Mesenchymal stem cell (in vitro differentiated cells and primary cell): ENCODE results near the gene GNAO1.

Experiments used
- DNase-seq: peaks from one replicate; pipeline ENCODE4 v3.0.0-alpha.2; 2013
- H2AFZ ChIP-seq: one replicate; pipeline ENCODE4 v1.6.1; 2013; ENCODE audit warnings: low read depth, mild to moderate bottlenecking, control low read depth, inconsistent platforms, low read length, moderate library complexity
- H2AK5ac ChIP-seq: 2 replicates; pipeline ENCODE4 v1.6.1; 2013; ENCODE audit warnings: low read length, moderate library complexity, mild to moderate bottlenecking, inconsistent platforms; ENCODE audit not compliant: severe bottlenecking
- H2BK120ac ChIP-seq: one replicate; pipeline ENCODE4 v1.6.1; 2013; ENCODE audit warnings: low read depth, mild to moderate bottlenecking, inconsistent platforms, low read length, moderate library complexity
- H2BK12ac ChIP-seq, 2 experiments: one replicate each; pipeline ENCODE4 v1.6.1; 2013; ENCODE audit warnings: inconsistent platforms in 2 of 2, low read length in 2 of 2, mild to moderate bottlenecking in 2 of 2, moderate library complexity in 2 of 2, control low read depth in 1 of 2
- H2BK15ac ChIP-seq: one replicate; pipeline ENCODE4 v1.6.1; 2013; ENCODE audit warnings: mild to moderate bottlenecking, low read depth, inconsistent platforms; ENCODE audit not compliant: poor library complexity, severe bottlenecking
- H2BK5ac ChIP-seq: 2 replicates; pipeline ENCODE4 v1.6.1; 2013; ENCODE audit warnings: low read depth, mild to moderate bottlenecking, low read length, control low read depth, inconsistent platforms; ENCODE audit not compliant: poor library complexity, severe bottlenecking
- H3K14ac ChIP-seq, 2 experiments: one replicate each; pipeline ENCODE4 v1.6.1; 2013; ENCODE audit warnings: inconsistent platforms in 2 of 2, low read length in 2 of 2, control low read depth in 1 of 2, mild to moderate bottlenecking in 1 of 2, moderate library complexity in 1 of 2
- H3K18ac ChIP-seq, 2 experiments: one replicate each; pipeline ENCODE4 v1.6.1; 2013; ENCODE audit warnings: inconsistent platforms in 2 of 2, low read length in 2 of 2, control low read depth in 1 of 2, low read depth in 1 of 2, mild to moderate bottlenecking in 1 of 2
- H3K23ac ChIP-seq, 2 experiments: one replicate each; pipeline ENCODE4 v1.6.1; 2013; ENCODE audit warnings: inconsistent platforms in 2 of 2, low read length in 2 of 2, mild to moderate bottlenecking in 2 of 2, moderate library complexity in 2 of 2, control low read depth in 1 of 2
- H3K27ac ChIP-seq: 2 replicates; pipeline ENCODE4 v1.5.1; 2013; ENCODE audit warnings: mild to moderate bottlenecking, moderate library complexity, low read length, control low read depth, inconsistent platforms; ENCODE audit not compliant: poor library complexity, severe bottlenecking
- H3K27me3 ChIP-seq, 2 experiments: 2 replicates each; pipeline versions ENCODE4 v1.6.1 to v1.7.0; 2013; ENCODE audit warnings: low read length in 2 of 2, mild to moderate bottlenecking in 2 of 2, moderate library complexity in 2 of 2, control low read depth in 1 of 2, inconsistent platforms in 1 of 2; ENCODE audit not compliant: control insufficient read depth in 1 of 2, insufficient read depth in 1 of 2
- H3K36me3 ChIP-seq, 2 experiments: 2 replicates each; pipeline versions ENCODE4 v1.6.1 to v1.7.0; 2013; ENCODE audit warnings: low read length in 2 of 2, control low read depth in 1 of 2, inconsistent platforms in 1 of 2, low read depth in 1 of 2, mild to moderate bottlenecking in 1 of 2; ENCODE audit not compliant: insufficient read depth in 2 of 2, control insufficient read depth in 1 of 2
- H3K4ac ChIP-seq, 2 experiments: one replicate each; pipeline ENCODE4 v1.6.1; 2013; ENCODE audit warnings: inconsistent platforms in 2 of 2, low read length in 2 of 2, mild to moderate bottlenecking in 2 of 2, moderate library complexity in 2 of 2, control low read depth in 1 of 2, low read depth in 1 of 2
- H3K4me1 ChIP-seq: 2 replicates; pipeline ENCODE4 v1.6.1; 2013; ENCODE audit warnings: low read depth, low read length, control low read depth; ENCODE audit not compliant: control insufficient read depth, insufficient read depth
- H3K4me2 ChIP-seq: 2 replicates; pipeline ENCODE4 v1.6.1; 2013; ENCODE audit warnings: low read length, mild to moderate bottlenecking, inconsistent platforms; ENCODE audit not compliant: poor library complexity, severe bottlenecking
- H3K4me3 ChIP-seq, 2 experiments: 2 replicates each; pipeline versions ENCODE4 v1.5.1 to v1.7.0; 2013; ENCODE audit warnings: low read length in 2 of 2, mild to moderate bottlenecking in 2 of 2, control low read depth in 1 of 2, low read depth in 1 of 2; ENCODE audit not compliant: insufficient read depth in 1 of 2
- H3K79me1 ChIP-seq: replicated peaks from 2 replicates; pipeline ENCODE4 v1.6.1; 2013; ENCODE audit warnings: mild to moderate bottlenecking, control low read depth, low read length, inconsistent platforms; ENCODE audit not compliant: poor library complexity, severe bottlenecking
- H3K9ac ChIP-seq: 2 replicates; pipeline ENCODE4 v1.7.0; 2013; ENCODE audit warnings: mild to moderate bottlenecking, low read length, moderate library complexity
- H3K9me3 ChIP-seq: 2 replicates; pipeline ENCODE4 v1.7.0; 2013; ENCODE audit warnings: mild to moderate bottlenecking, low read length; ENCODE audit not compliant: control insufficient read depth
- H4K8ac ChIP-seq: one replicate; pipeline ENCODE4 v1.6.1; 2013; ENCODE audit warnings: inconsistent platforms, mild to moderate bottlenecking, low read length, moderate library complexity
- H4K91ac ChIP-seq: one replicate; pipeline ENCODE4 v1.6.1; 2013; ENCODE audit warnings: mild to moderate bottlenecking, low read length, inconsistent platforms
- WGBS: methylation state at CpG from one replicate; pipeline ENCODE4 v1.1.7; 2013; ENCODE audit warnings: mixed read lengths; 5-methylcytosine and 5-hydroxymethylcytosine counted together

GNAO1 gene

DNA sequence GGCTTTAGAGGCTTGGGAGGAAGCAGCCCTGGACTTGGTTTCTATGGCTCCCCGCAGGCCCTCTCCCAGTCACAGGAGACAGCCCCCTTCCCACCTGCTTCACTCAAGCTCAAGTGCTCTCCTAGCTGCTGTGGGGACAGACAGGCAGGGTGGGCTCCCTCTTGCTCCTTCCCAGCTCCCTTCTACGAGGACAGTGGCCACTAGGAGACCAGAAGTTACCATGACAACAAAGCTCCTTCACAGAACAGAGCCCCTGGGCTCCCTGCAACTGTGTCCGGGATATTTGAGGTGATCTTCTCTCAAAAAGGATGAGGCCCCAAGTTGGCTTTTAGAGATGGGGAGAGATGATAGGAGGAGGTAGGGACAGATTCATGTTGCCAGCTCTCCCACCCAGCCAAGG is 117.7 kb downstream of the GNAO1 start:
- Histone ChIP-seq H2BK5ac (no peak overlapping the region), H3K4me2 (no peak overlapping the region), H4K91ac (no peak overlapping the region), H2AK5ac (no peak overlapping the region), H3K9ac (no peak overlapping the region), H3K27me3 (peaks cover 30 to 52% of the 10 kb centered on the region in 2 experiments), H3K36me3 (no peaks in the 10 kb centered on the region), H2BK12ac (no peak overlapping the region), H3K23ac (no peak overlapping the region), H3K4ac (no peak overlapping the region), H2AFZ (no peak overlapping the region), H3K9me3 (no peaks in the 10 kb centered on the region), H3K4me3 (no peak overlapping the region), H3K79me1 (no peaks in the 10 kb centered on the region), H2BK15ac (no peak overlapping the region), H3K18ac (no peak overlapping the region), H3K14ac (no peak overlapping the region), H3K27ac (no peak overlapping the region), H2BK120ac (no peak overlapping the region), H4K8ac (no peak overlapping the region), H3K4me1 (no peaks in the 10 kb centered on the region)
- WGBS, result 64% methylated on average over 3 of the region's 3 CpGs
- DNase-seq, result no peak

DNA sequence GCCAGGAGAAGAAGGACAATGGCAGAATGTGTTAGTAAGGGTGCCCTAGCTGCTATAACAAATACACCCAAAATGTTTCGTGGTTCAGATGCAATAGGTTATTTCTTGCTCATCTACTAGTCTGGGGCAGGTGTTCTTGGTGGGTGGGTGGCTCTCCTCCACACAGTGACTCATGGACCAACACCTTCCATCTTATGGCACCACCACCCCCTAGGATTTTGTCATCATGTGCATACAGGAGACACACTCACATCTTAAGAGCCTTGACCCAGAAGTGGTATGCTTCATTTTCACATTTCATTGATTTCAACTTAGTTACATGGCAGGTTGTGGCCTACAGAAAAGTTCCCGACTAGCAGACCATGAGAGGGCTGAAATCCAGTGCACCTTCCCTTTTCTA is 119.4 kb downstream of the GNAO1 start:
- Histone ChIP-seq H2BK15ac (no peak overlapping the region), H2BK5ac (no peak overlapping the region), H3K4me3 (no peak overlapping the region), H2BK120ac (no peak overlapping the region), H3K27ac (no peak overlapping the region), H4K91ac (no peak overlapping the region), H2BK12ac (no peak overlapping the region), H3K9ac (no peak overlapping the region), H3K4me1 (no peaks in the 10 kb centered on the region), H2AK5ac (no peak overlapping the region), H3K36me3 (no peaks in the 10 kb centered on the region), H4K8ac (no peak overlapping the region), H3K27me3 (peaks cover 30 to 36% of the 10 kb centered on the region in 2 experiments), H3K79me1 (no peaks in the 10 kb centered on the region), H3K18ac (no peak overlapping the region), H3K4ac (no peak overlapping the region), H3K14ac (no peak overlapping the region), H3K4me2 (no peak overlapping the region), H3K23ac (no peak overlapping the region), H2AFZ (no peak overlapping the region), H3K9me3 (no peaks in the 10 kb centered on the region)
- no peak for DNase-seq
- 80% methylated on average over 2 of the region's 2 CpGs for WGBS

DNA sequence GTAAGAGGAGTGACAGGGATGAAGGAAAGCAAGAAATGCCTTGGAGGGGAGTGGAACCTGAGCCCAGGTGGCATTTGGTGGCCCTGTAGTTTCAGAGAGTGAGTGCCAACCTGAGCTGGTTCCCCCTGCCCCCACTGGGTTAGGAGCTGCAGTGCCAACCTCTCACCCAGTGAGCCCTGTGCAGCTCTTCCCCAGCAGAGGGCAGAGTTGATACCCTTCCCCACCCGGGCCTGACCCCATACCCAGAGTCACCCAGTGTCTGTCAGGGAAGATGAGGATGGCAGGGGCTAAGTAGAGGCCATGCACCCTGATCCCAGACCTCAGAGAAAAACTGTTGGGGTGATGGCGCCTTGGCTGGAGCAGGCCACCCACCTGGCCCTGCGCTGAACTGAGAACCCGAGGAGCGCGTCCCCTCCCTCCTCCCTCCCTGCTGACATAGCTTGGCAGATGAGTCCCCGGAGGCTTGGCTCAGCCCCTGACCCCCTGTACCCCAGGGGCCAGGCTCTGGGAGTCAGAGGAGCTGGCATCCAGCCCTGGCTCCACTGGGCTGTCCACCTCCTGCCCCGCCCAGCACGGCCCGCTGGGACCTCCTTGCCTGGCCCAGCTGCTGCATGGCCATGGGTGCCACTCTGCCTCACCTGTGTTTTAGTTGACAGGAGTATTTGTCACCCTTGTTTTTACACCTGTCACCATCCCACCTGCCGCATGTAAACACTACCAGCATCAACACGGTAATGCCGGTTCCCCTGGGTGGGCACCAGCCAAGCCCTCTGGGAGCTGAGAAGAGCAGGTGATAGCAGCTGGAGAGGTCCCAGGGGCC is 120.1 kb downstream of the GNAO1 start:
- Histone ChIP-seq H4K8ac (no peak overlapping the region), H4K91ac (no peak overlapping the region), H2BK120ac (no peak overlapping the region), H2BK12ac (no peak overlapping the region), H3K4me2 (no peak overlapping the region), H3K9ac (no peak overlapping the region), H2AK5ac (no peak overlapping the region), H3K36me3 (no peaks in the 10 kb centered on the region), H2AFZ (no peak overlapping the region), H2BK5ac (no peak overlapping the region), H3K79me1 (no peaks in the 10 kb centered on the region), H3K4me1 (no peaks in the 10 kb centered on the region), H3K27ac (no peak overlapping the region), H3K14ac (peak overlapping the region in 1 of 2 experiments; percentile 55), H2BK15ac (no peak overlapping the region), H3K4me3 (no peak overlapping the region), H3K18ac (no peak overlapping the region), H3K4ac (no peak overlapping the region), H3K9me3 (no peaks in the 10 kb centered on the region), H3K23ac (no peak overlapping the region), H3K27me3 (peaks cover 30 to 34% of the 10 kb centered on the region in 2 experiments)
- WGBS, result 98% methylated on average over 4 of the region's 13 CpGs
- DNase-seq, result no peak

GRCh38 chr16:56312028-56312300 is 120.7 kb downstream of the GNAO1 start:
- Histone ChIP-seq H2AFZ (no peak overlapping the region), H3K4me3 (no peak overlapping the region), H2AK5ac (no peak overlapping the region), H3K36me3 (no peaks in the 10 kb centered on the region), H4K8ac (no peak overlapping the region), H3K27ac (no peak overlapping the region), H3K23ac (no peak overlapping the region), H3K4me2 (no peak overlapping the region), H4K91ac (no peak overlapping the region), H3K14ac (no peak overlapping the region), H3K9me3 (no peaks in the 10 kb centered on the region), H3K27me3 (peaks cover 30 to 36% of the 10 kb centered on the region in 2 experiments), H2BK12ac (no peak overlapping the region), H3K9ac (no peak overlapping the region), H3K4ac (no peak overlapping the region), H2BK15ac (no peak overlapping the region), H2BK120ac (no peak overlapping the region), H2BK5ac (no peak overlapping the region), H3K4me1 (no peaks in the 10 kb centered on the region), H3K79me1 (no peaks in the 10 kb centered on the region), H3K18ac (no peak overlapping the region)
- 87% methylated on average over 11 of the region's 11 CpGs for WGBS
- no peak for DNase-seq
